ENCODE data around the gene PARP6. TPM values are rescaled to one million over a fixed set of nuclear protein-coding genes. Genes with fewer than 3 reads are reported as not detected.

Gene PARP6
- total RNA-seq, 4 donors from 2014 or later: 59.2 to 76.8 (median 65.1) TPM

DNA sequence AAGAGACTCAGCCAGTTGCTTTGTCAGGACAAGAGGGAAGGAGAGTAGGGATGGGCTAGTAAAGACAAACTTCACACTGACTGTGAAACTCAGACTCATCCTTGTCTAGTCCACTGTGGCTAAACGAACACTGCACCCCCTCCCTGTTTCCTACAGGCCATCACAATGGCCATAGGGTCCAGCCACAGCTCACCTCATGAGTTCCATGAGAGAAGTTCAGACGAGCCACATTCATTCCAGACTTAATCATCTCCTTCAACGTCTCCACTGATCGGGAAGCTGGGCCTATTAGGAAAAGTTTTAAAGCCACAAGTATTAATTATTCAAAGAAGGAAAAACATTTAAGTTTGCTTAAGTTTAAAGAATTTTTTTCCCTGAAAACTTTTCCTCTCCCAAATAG, 55.1 kb downstream of the PARP6 start:
- no peak for TF ChIP-seq POLR2A (IDR thresholded peaks at IDR 0.05)
- TF ChIP-seq CTCF (IDR thresholded peaks at IDR 0.05): no peak
- no peak for TF ChIP-seq EP300 (IDR thresholded peaks at IDR 0.05)
- Histone ChIP-seq H3K27ac (no peak overlapping the region), H3K4me1 (peaks cover 0 to 36% (median 7%) of the 10 kb centered on the region in 4 donors), H3K9me3 (no peaks in the 10 kb centered on the region), H3K4me3 (no peak overlapping the region), H3K36me3 (peaks cover 0 to 67% (median 28%) of the 10 kb centered on the region in 3 donors), H3K27me3 (no peaks in the 10 kb centered on the region)
- no peak for DNase-seq (ENCODE audit: low spot score in 2 of 2)
- 72 to 74% methylated on average over 4 of the region's 4 CpGs for WGBS, 2 donors

- peaks cover 0 to 26% (median 6%) of the 10 kb centered on the region in 4 donors for H3K4me1 ChIP-seq
- no peak overlapping the region for H3K27ac ChIP-seq
- DNase-seq (ENCODE audit: low spot score in 2 of 2): no peak
- 91 to 93% methylated on average over 1 of the region's 1 CpG for WGBS, 2 donors
- no peak overlapping the region for H3K4me3 ChIP-seq
- no peaks in the 10 kb centered on the region for H3K27me3 ChIP-seq
- no peaks in the 10 kb centered on the region for H3K9me3 ChIP-seq
- TF ChIP-seq CTCF (IDR thresholded peaks at IDR 0.05) (no peak), EP300 (IDR thresholded peaks at IDR 0.05) (no peak), POLR2A (IDR thresholded peaks at IDR 0.05) (no peak)
- peaks cover 0 to 78% (median 28%) of the 10 kb centered on the region in 3 donors for H3K36me3 ChIP-seq
These were observed 56.3 kb downstream of the PARP6 start for GRCh38 chr15:72216079-72216478.

- Histone ChIP-seq H3K4me1 (peaks cover 0 to 16% (median 4%) of the 10 kb centered on the region in 4 donors), H3K4me3 (no peak overlapping the region), H3K27ac (no peak overlapping the region), H3K36me3 (peaks cover 10 to 99% (median 49%) of the 10 kb centered on the region in 3 donors), H3K27me3 (no peaks in the 10 kb centered on the region), H3K9me3 (no peaks in the 10 kb centered on the region)
- TF ChIP-seq POLR2A (IDR thresholded peaks at IDR 0.05) (no peak), CTCF (IDR thresholded peaks at IDR 0.05) (no peak), EP300 (IDR thresholded peaks at IDR 0.05) (no peak)
- DNase-seq (ENCODE audit: low spot score in 2 of 2): no peak
These were observed 64.7 kb downstream of the PARP6 start for GRCh38 chr15:72207558-72208085.

DNA sequence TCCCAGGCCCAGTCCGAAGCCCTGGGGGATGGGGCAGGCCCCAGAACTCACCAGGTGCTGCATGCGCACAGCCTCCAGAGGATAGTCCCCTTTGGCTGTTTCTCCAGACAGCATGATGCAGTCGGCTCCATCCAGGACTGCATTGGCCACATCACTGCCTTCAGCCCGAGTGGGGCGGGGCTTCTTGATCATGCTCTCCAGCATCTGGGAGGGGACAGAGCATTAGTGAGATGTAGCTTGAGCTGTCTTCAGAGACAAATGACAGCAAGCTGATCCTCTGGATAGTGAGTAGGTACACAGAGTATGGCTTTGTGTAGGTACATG, 65.7 kb downstream of the PARP6 start:
- TF ChIP-seq EP300 (IDR thresholded peaks at IDR 0.05): no peak
- TF ChIP-seq CTCF (IDR thresholded peaks at IDR 0.05): no peak
- no peak for TF ChIP-seq POLR2A (IDR thresholded peaks at IDR 0.05)
- no peak for DNase-seq (ENCODE audit: low spot score in 2 of 2)
- H3K36me3 ChIP-seq: peaks cover 10 to 99% (median 57%) of the 10 kb centered on the region in 3 donors
- no peaks in the 10 kb centered on the region for H3K9me3 ChIP-seq
- H3K4me3 ChIP-seq: no peak overlapping the region
- H3K4me1 ChIP-seq: peaks cover 0 to 18% (median 4%) of the 10 kb centered on the region in 4 donors
- no peaks in the 10 kb centered on the region for H3K27me3 ChIP-seq
- WGBS, 2 donors: 77 to 78% methylated on average over 3 to 5 of the region's 5 CpGs
- H3K27ac ChIP-seq: no peak overlapping the region

GRCh38 chr15:72205896-72206676, 66.3 kb downstream of the PARP6 start:
- no peak for TF ChIP-seq POLR2A (IDR thresholded peaks at IDR 0.05)
- Histone ChIP-seq H3K4me3 (no peak overlapping the region), H3K36me3 (peaks cover 10 to 100% (median 57%) of the 10 kb centered on the region in 3 donors), H3K4me1 (peaks cover 0 to 24% (median 7%) of the 10 kb centered on the region in 4 donors), H3K27ac (no peak overlapping the region), H3K9me3 (no peaks in the 10 kb centered on the region), H3K27me3 (no peaks in the 10 kb centered on the region)
- DNase-seq (ENCODE audit: low spot score in 2 of 2): no peak
- 87 to 88% methylated on average over 10 of the region's 10 CpGs for WGBS, 2 donors
